LHCN-M2 (cell line): ENCODE results near the gene B4GALT6. TPM values are rescaled to one million over a fixed set of nuclear protein-coding genes. Genes with fewer than 3 reads are reported as not detected.

ENCODE experiments used
- DNase-seq: peaks from one replicate; pipeline ENCODE4 v3.0.0-alpha.2; 2012; ENCODE audit warnings: low read depth
- total RNA-seq: library from RNA; depleted of rRNA; stranded (reverse); fragments of >200 nt; gene quantifications from 2 replicates; pipeline ENCODE4 v1.2.3, GENCODE V29; 2014

The B4GALT6 gene
- total RNA-seq, 1 experiment from 2014 or later: not detected

DNA sequence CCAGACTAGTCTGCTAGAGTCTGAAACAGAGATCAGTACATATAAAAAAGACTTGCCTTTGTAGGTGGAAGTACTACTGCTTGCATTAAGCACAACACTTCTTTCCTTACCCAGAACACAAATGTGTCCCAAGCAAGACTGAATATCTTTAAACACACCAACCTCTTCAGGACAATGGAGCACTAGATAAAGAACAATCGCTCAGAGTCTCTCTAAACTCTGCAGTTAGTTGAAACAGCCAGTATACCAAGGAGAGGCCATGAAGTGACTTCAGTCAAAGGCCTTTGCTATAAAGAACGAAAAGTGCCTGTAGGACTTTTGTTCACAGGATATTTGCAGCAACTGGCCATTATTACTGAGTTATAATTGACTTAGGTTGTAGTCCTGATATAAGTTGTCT lies 9.9 kb upstream of the B4GALT6 start:
- no peak for DNase-seq

DNA sequence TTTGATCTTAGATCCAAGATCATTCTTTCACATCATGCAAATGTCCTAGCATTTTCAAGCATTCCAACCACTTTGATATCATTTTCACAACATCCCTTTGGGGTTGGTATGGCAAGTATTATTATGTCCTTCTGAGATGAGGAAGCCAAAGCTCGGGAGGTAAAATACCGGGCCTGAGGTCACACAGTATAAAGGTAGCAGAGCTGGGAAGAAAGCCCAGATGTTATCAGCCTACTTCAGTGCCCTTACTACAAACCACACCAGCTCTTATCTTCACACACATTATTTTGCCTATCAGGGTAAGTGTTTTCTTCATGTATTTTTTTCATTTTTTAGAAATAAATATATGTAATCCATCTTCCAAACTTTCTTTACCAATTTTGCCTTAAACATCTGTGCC lies 4.2 kb upstream of the B4GALT6 start:
- DNase-seq: no peak

DNA sequence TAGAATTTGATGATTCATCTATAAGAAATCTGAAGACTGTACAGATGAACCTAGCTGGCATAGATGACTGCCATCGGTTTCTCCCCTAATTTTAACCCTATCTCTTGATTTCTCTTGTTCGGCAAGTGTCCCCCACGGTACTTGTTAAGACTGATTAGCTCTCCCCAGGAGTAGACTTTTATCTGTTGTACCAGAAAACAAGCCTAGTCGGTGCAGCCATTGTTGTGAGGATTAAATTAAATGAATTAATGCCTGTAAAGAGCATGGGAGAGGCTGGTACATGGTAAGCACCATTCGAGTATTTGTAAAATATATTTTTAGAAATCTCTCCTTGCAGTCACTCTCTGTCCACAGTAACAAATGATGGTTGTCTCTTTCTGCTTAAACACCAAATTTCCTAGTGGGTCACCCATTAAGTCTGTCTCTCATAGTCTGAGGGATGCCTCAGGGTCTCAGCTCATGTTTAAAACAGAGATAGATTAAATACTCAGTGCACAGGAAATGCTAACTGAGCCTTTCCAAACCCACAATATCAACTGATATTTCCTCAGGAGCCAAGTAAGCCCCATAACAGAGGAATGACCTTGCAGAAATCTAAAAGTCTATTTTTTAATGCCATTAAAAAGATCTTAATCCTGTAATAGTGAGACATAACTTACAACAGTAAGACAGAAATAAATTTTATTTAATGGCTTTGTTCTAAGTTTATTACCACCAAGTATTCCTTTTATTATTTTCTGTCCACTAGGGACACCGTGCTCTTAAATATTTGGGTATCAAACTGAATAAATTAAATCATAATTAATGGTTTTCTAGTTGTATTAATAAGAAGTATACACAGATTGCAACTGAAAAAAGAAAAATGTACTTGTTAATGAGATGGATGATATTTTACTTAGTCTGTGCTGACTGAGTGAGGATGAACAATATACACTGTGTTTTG lies 2.9 kb upstream of the B4GALT6 start:
- no peak for DNase-seq

DNA sequence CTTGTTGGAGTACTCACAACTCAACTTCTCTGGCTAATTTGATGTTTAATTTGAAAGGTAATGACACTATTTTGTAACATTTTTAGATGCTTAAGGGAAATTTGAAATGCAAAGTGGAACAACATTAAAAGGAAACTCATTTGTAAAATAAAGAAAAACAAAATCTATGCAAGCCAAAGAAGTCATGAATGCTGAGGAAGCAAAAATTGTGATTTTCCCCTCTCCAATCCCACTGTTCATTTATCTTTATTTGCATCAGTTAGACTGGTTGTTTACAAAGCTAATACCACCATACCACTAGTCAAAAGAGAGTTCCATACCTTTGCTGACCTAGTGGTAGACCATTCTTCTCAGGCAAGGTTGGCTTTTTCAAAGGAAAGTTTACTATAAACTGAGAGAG lies 2.2 kb upstream of the B4GALT6 start:
- no peak for DNase-seq

DNA sequence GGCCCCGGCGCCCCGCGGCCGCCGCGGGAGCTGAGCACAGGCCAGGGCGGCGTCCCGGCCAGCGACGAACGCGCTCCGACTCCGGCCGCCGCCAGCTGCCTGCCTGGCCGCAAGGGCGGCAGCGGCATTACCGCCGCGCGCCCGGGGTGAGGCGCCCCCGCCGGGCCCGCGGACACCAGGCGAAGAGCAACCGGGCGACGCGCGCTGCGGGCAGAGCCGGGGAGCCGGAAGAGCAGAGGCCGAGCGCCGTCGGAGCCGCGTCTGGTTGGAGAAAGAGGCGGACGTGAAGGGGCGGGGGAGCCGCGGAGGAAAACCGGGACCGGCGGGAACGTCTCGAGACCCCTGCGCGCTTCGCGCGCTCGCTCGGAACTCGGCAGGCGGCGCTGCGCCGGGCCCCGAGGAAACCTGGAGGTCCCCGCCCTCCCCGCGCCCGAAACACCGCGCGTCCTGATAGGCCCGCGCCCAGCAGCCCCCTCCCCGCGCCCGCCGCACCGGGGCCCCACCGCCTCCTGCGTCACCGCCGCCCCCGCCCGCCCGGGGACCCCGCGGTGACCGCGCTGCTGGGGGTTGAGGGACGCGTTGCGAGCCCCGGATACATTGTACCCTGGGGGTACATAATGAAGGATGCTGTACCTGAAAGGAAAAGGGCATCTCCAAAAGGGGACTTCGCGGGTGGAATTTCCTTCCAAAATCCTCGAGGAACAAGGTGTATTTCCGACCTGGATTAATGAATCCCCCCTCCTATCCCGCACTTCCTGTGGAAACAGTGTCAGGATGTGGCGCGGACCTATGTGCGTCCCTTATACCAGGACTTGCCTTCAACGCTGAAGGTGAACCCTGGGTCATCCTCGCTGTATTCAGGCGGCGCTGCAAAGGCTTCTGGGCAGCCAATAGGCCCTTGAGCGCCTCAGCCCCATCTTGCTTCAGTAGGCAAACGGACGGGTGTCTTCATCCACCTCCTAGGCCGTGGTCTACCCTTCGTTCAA lies 1.0 kb upstream of the B4GALT6 start:
- DNase-seq: peak; percentile 1

DNA sequence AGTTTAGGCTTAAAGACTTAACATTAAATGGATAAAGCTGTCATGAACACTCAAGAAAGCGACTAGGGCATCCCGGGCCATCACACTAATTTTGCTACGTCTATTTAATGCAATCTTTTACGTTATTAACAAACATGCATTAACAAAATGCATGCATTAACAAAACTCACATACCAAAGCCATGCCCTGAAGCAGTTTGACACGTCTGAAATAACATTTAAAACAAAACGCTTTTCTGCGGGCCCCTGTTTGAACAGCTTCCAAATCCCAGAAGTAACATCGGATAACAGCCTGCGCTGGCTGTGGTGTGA lies 458 bp downstream of the B4GALT6 start:
- no peak for DNase-seq

DNA sequence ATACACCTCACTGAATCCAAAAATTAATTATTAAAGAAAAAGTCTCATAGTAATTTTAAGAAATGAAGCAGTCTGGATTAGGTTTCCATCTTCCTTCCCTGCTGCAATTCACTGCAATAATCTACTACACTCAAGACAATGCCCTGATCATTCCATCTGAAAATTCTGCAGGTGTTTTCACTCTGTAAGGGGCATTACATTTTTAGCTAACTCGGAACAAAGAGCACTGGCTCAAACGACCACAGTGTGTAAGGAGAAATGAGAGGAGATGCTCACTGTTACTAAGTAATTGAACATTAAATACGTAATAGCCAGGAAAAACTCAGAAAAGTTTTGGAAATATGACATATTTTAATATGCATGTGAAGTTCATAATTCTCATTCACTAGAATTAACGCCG lies 1.3 kb downstream of the B4GALT6 start:
- DNase-seq: no peak

DNA sequence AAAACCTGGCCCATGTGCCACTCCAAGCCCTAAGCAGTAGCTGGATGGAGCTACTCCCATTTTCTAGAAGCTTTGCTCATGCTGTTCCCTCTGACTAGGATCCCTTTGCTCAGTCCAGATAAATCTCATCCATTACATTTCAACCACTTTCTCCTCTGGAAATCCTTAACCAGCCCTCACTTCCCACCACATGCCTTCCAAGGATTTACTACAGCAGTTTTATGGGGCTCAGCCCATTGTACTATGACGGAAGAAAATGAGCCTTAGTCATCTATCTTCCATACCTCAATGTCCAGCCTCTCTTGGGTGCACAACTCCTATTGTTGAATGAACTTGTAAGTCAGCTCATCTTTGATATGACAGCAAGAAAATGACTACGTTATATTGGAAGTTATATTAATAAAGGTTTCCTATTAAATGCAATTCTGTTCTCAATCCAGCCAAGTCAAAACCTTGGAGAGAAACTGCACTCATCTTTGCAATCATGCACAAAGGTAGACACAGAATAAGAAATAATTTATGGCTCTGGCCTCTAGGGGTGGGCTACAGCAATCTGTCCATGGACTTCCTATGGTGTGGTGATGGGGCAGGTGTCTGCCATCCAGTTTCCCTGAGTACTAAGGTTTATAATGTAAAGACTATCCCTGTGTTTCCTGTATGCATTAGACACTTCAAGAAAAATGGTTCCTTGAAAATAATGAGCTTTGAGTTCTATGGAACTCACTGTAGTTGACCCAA lies 3.4 kb downstream of the B4GALT6 start:
- no peak for DNase-seq

DNA sequence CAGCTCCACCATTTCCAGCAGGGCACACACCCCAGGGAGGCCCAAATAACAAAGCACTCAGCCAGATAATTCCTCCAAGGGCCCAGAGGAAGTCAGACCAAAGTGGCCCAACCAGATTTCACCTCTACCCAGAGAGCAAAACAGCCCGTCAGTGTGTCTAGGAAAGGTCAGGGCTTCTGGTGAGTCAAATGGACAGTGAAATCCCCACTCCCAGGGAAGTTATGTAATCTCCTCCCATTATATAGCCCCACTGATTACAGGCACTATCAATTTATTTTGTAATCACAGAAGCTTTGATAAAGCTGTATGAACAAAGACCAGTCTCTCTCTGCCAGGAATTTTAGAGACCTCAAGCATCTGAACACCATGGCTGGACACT lies 4.0 kb downstream of the B4GALT6 start:
- DNase-seq: no peak

DNA sequence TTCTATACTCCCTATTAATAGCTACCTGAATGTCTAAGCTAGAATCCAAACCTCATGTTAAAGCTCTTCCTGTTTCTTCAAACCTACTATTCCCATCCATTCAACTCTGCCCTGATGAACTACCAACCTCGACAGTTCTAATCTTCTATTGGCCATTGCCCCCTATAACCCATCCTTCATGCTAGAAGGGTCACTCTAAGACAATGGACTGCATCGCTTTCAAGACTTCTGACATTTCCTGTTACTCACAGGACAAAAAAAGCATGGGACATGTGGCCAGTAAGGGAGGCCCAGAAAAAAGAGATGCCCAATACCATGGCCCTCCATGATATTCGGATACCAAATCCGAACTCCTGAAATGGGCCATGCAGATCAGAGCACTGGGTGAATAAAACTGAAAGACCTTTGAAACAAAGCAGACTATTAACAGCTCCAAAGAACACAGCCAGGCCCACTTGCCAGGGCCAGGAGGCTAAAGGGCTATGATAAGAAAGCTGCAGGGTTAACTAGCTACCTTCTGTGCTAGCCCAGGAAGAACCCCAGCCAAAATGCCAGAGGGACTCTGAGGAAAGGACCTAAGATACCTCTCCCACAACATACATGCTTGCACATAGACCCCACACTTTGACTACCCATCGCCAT lies 4.5 kb downstream of the B4GALT6 start:
- DNase-seq: no peak

DNA sequence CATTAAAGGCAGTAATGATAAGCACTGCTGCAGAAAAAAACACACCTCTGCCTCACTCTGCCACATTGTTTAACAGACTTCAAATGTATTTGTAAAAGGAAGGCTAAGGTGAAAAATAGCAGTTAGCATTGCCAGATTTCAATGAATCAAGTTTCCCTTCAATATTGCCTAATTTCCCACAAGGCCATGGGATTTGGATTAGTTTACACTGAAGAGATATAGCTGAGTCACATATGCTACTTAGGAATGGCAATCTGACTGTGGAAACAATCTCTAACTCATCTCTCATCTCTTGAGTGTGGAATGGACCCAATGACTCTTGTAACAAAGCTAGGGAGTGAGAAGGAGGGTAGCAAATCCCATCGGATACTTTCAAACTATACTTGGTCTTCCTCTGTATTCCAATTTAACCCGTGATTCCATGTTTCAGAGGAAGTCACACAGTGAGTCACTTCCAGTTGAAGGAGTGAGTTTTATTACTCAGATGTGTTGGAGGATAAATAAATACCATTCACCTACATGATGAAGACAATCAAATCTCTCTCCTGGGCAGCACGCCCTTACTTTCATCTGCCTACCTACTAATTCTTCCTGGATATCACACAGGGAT lies 5.1 kb downstream of the B4GALT6 start:
- DNase-seq: no peak

DNA sequence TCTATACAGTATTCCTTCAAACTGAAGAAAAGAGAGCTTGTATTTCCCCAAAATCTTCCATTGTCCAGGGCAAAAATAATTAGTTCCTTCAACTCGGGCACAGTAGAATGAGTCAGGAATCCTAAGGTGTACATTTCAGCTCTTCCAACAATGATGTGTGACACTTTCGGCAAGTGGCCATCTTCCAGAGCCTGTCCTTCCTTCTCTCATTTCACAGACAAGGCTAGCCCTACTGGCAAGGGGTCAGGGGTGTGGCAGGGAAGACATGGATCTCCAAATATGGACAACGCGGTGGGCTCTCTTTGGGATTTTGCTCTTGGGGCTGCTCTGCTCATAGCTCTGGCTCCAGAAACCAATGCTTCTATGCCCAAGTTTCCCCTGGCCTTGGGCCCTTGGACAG lies 6.0 kb downstream of the B4GALT6 start:
- no peak for DNase-seq

DNA sequence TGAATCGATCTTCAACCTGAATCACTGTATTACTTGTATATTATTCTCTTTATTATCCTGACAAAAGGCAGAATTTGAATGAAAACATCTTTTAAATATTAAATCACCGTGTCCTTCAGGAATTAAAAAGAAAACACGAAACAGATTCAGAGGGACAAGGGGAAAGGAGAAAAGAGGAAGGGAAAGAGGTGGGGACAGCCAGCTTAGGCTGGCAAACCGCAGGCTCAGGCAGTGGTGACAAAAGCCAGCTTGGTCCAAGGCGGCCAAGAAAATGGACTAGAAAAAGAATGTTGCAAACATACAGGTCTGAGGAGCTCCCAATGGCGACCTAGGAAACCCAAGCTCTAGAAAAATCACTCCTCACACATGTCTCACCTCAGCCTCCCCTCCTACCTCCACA lies 6.8 kb downstream of the B4GALT6 start:
- no peak for DNase-seq

DNA sequence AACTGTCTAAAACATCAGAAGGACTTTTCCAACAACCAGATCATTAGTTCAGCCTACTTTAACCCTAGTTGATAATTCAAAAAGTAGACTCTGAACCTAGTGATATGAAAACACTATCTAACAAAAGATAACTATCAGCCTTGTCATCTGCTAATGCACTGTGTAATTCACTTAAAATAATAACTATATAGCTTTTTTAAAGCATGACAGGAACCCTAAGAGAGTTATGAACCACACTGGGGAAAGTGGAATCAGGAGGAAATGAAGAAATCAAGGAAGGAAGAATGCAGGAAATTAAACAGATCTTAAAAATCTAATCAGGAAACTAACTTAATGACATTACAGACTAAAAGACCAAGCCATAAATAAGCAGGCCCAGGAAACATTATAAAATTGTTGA lies 9.0 kb downstream of the B4GALT6 start:
- no peak for DNase-seq

DNA sequence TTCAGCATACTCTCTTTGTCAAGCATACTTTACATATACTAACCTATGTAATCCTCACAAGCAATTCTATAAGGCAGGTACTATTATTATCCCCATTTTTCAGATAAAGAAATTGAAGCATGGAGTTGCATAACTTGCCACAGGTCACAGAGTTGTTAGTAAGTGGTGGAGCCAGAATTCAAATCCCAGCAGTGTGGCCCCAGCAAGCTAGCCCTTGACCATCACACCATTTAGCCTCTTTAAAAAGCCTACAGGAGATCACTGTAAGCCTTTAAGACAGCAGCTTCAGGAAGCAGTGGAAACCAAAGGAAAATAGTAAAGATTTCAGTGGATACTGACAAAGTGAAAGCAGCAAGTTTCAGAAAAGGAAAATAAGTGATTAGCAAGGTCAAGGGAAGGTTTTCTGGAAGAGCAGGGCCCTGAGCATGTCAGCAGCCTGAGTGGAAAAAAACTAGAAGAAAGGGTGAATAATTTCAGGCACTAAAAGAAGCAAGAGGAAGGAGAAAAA lies 11.7 kb downstream of the B4GALT6 start:
- DNase-seq: no peak

DNA sequence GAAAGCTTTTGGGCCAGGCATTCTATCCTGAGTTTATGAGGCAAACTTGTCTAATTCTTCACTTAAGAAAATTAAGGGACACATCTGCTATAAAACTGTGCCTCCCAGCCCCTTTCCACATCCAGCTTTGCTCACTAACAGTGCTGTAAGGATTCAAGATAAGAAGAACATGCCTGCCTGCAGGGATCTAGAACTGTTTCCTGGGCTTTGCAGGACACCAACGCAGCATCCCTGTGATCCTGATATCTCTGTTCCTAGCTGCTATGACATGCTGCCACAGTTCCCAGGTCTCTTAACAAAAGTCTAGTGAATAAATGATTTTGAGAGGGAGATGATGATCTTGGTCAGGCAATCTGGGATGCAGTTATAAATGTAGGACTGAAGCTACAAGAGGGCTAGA lies 12.4 kb downstream of the B4GALT6 start:
- no peak for DNase-seq

DNA sequence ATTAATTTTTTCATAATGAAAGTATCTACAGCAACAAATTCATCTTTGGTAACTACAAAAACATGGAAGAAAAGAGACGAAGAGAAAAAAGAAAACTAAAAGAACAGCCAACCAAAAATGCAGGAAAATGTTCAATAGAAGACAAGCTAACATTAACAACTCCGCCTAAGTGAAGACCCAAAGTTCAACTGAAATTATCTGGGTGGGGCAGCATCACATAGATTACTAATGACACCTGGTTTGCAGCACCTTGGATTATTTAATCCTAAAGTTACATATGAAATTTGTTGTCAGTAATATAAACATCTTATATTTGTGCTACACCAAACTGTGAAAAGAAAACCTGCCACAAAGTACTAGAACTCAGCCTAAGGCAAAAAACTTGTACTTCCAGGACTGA lies 14.8 kb downstream of the B4GALT6 start:
- no peak for DNase-seq

DNA sequence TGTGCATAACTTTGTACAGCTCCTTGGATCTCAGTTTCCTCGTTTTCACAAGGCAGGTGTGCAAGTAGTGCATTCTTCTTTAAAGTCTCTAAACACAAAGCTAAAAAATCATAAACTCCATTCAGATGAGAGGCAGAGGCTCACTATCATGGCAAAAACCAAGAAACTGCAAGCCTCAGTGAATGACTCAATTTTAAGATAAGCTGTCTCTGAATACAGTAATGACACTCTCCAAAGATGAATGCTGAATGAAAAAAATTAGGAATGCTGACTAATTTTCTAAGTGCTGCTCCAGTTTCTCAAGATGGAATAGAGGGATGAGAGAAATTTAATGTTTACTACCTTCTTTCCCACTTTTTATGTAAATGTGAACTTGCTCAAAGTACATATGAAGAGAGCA lies 17.2 kb downstream of the B4GALT6 start:
- no peak for DNase-seq

DNA sequence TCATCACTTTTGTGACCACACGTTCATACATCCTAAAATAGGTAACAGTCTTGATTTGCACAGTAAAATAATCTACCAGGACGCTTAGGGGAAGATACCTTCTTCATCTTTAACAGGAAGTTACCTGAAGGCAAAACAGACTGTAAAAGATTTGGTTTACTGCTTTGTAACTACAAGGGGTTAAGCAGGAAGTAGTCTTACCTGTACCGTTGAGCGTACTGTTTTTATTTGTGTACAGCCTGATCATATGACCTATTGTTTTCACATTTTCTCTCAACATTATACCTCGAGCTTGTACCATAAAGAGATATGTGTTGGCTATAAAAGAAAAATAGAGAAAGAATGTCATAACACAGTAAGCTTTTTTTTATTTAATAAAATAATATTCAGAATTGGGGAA lies 18.3 kb downstream of the B4GALT6 start:
- no peak for DNase-seq

DNA sequence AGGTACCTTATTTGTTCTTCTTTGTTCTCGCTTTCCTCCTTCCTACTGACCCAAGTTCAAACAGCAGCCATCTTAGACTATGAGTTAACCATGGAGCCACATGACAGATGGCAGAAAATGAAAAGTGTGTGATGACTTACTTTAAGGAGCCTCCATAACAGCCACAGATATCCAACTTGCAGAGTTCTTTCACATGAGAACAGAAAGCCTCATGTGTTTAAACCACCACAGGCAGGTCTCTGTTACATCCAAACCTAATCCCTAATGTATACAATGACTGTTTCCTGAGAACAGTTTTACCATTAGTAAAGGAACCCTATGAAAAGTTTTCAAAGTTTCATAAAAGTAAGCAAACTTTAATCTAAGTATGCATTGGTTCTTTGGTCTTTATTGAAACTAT lies 20.3 kb downstream of the B4GALT6 start:
- no peak for DNase-seq

DNA sequence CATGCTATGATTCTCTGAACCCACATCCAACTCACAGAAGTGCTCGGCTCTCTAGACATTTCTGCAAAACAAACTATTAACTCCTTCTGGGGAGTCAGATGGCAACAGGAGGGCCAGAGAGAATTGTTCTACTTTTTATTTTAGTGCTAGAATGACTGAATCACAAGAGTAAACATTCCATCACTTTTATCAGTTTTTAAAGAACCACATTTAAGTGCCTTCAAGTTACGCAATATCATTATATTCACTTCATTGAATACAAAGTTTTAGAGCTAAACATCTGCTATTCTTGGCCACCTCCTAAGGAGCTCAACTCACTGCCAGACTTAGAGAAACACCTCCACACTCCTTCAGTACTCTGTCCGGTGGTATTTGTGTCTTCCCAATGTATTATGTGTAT lies 22.4 kb downstream of the B4GALT6 start:
- DNase-seq: no peak
